ENCODE measurements around the gene ZNF474.

Gene ZNF474

DNA sequence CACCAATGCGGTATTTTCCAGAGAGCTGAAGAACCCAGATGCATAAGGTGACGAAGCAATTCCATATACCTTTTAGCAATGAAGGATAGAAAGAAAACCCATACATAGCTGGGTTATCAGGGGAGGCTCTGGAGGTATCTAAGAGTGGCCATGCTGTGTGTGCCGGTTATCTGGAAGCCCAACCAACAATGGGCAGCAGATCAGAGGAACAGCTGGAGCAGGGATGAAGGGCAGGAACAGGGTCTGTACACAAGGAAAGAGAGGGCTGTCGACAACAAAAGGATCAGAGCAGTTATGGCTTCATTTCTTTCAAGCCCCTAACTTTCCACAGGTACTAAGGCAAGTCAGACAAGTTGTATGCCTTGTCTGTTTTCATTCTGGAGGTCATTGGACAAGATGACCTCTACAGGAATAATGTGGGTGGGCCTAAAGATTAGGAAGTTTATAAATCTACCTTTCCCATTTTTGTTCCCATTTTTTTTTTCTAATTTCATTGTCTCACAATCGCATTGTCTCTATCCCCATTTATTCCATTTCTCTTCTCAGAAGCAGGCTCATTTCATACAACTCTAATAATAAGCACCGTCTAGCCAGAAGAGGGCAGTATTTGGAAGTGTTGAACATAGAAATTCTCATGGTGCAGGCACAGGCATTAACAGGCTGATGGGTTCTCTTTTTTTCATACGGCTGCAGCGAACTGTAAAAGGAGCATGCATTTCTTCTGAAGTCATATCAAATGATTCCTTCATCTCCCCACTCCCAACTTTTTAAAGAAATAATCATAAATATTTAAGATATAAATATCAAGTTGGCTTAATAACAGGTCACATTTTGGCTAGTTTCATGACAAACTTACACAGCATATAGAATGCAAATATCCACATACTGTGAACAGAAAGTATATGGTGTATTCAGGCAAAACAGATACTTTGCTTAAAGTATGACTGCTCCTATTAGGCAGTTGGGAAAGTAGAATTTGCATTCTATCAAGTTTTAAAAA is 63.5 kb downstream of the ZNF474 start:
- Histone ChIP-seq H3K9ac (ENCODE audit: low read depth, low read length) (no peak overlapping the region), H3K4me1 (ENCODE audit: insufficient read depth, low read length) (no peaks in the 10 kb centered on the region), H3K9me3 (ENCODE audit: control insufficient read depth, insufficient read depth, low read length) (no peaks in the 10 kb centered on the region), H3K36me3 (ENCODE audit: insufficient read depth, low read length) (no peaks in the 10 kb centered on the region)

DNA sequence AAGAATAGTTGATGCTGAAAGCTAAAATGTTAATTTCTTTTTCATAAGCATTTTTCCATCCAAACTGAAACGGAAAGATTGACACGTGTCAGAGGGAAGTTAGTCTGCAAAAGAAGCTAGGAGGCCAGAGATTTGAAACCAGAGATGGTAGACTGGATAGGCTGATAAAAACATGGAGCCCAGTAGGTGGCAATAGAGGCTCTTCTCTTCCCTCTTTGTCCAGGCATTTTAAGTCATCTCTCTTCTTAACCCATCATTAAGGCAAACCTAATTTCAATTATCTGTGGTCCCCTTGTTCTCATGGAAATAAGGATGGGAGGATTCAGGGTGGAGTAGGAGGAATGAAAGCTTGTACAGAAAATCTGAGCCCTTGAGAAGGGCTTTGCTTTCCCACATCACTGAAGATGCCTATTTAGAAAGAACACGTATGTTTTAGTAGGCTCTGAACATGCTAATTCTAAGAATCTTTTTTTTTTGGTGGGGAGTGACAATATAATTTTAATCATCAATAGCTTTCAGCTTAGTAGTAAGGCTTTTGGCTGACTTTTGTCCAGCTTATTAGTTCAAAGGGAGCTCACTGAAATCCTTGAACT is 66.6 kb downstream of the ZNF474 start:
- Histone ChIP-seq H3K36me3 (ENCODE audit: insufficient read depth, low read length) (no peaks in the 10 kb centered on the region), H3K9me3 (ENCODE audit: control insufficient read depth, insufficient read depth, low read length) (no peaks in the 10 kb centered on the region), H3K4me1 (ENCODE audit: insufficient read depth, low read length) (no peaks in the 10 kb centered on the region), H3K9ac (ENCODE audit: low read depth, low read length) (no peak overlapping the region)

DNA sequence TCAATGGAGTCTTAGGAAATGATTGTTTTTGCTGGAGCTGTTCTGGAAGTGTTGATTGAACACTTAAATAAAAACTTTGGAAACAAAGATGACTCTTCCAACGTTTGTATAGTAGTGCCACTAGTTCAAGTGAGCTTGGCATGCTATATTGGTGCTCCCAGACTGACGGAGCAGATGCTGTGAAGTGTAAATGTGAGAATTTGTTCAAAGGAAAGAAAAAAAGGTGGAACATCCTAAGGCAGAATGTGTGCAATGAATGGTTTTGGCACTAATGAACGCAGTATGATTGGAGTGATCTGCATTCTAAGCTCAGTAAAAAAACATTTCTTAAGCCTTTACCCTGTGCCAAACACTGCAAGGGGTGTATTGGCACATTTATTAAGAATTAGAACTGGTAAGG is 69.8 kb downstream of the ZNF474 start:
- Histone ChIP-seq H3K4me1 (ENCODE audit: insufficient read depth, low read length) (no peaks in the 10 kb centered on the region), H3K9ac (ENCODE audit: low read depth, low read length) (no peak overlapping the region), H3K9me3 (ENCODE audit: control insufficient read depth, insufficient read depth, low read length) (no peaks in the 10 kb centered on the region), H3K36me3 (ENCODE audit: insufficient read depth, low read length) (no peaks in the 10 kb centered on the region)

DNA sequence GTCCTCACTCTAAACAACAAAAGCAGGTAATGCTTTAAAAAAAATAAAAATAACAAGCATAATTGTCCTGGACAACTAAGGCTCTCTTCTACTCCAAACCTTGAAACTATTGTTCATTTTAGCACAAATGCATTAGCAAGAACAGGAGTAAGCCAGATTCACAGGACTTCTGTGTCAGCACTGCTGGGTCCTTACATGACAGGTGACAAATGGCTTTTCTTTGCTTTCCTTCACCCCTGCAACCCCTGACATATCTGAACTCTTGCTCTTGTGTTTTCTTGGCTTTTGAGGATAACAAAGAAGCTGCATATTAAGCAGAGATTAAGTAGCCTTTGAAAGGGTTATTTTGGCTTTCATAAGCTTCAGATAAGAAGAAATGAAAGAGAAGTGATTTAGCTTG is 71.1 kb downstream of the ZNF474 start:
- H3K9ac ChIP-seq (ENCODE audit: low read depth, low read length) = no peak overlapping the region
- H3K4me1 ChIP-seq (ENCODE audit: insufficient read depth, low read length) = no peaks in the 10 kb centered on the region

DNA sequence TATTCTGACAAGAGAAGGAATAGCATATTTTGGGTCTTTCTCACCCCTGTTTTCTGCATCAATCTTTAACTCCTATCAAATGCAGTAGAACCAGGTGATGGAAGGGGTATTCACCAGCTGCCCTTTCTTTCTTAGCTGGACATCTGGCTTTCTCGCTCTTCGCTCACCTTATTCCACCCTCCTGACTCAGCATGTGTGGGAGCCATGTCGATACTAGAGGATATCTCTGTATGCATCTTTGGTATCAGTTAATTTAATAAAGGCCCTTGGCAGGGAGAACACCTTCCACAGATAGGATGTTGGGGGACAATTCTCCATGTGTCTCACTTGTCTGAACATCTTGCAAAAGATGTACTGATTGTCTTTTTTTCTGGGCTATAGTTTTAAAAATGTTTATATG is 71.5 kb downstream of the ZNF474 start:
- H3K36me3 ChIP-seq (ENCODE audit: insufficient read depth, low read length) = no peaks in the 10 kb centered on the region
- no peaks in the 10 kb centered on the region for H3K4me1 ChIP-seq (ENCODE audit: insufficient read depth, low read length)
- H3K9ac ChIP-seq (ENCODE audit: low read depth, low read length) = no peak overlapping the region
- H3K9me3 ChIP-seq (ENCODE audit: control insufficient read depth, insufficient read depth, low read length) = no peaks in the 10 kb centered on the region

More for the DNA sequence above, 71.1 kb downstream of the ZNF474 start:
- no peaks in the 10 kb centered on the region for H3K36me3 ChIP-seq (ENCODE audit: insufficient read depth, low read length)
- H3K9me3 ChIP-seq (ENCODE audit: control insufficient read depth, insufficient read depth, low read length) = no peaks in the 10 kb centered on the region

DNA sequence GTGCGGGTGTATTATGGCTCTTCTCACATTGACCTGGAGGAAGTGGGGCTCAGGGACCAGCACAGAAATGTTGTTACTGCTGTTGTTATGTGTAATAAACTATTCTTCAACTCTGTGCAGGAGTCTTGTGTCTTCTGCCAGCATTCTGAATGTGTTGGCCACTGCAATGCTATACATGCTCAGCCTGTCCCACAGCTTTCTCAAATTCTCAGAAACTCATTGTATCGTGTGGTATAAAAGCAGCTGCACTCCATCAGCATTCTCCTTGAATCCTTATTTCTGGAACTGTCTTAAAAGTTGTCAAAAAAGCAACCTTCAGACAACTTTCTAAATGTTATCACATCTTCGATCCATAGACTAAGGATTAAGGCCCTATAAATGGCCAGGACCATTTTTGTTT is 72.0 kb downstream of the ZNF474 start:
- no peak overlapping the region for H3K9ac ChIP-seq (ENCODE audit: low read depth, low read length)
- no peaks in the 10 kb centered on the region for H3K4me1 ChIP-seq (ENCODE audit: insufficient read depth, low read length)
- H3K36me3 ChIP-seq (ENCODE audit: insufficient read depth, low read length) = no peaks in the 10 kb centered on the region
- no peaks in the 10 kb centered on the region for H3K9me3 ChIP-seq (ENCODE audit: control insufficient read depth, insufficient read depth, low read length)

DNA sequence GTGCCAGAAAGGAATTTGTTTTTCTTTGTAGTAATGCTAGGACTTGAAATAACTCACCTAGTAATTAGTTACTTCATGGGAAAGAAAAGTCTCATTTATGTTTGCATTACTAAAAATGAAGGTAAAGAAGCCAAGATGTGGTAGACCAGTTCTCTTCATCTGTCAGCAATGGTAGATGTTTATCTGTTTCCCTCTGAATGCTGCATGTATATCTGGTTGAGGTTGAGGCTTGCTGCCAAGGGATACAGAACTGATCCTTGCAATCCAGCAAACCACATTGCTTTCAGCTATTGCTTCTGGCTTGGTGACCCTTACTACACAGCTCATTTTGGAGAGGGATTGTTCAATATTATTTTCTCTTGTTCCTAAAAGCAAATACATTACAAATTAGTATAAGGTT is 73.6 kb downstream of the ZNF474 start:
- no peaks in the 10 kb centered on the region for H3K36me3 ChIP-seq (ENCODE audit: insufficient read depth, low read length)
- no peaks in the 10 kb centered on the region for H3K4me1 ChIP-seq (ENCODE audit: insufficient read depth, low read length)
- no peak overlapping the region for H3K9ac ChIP-seq (ENCODE audit: low read depth, low read length)
- no peaks in the 10 kb centered on the region for H3K9me3 ChIP-seq (ENCODE audit: control insufficient read depth, insufficient read depth, low read length)

Measured in ES-I3 (cell line).